GM18505 (cell line): ENCODE data around the gene SRPRA.
"Not testable (repeated sequence)": the region's sequence is repeated elsewhere in the genome, so short reads cannot be mapped to it uniquely, and the experiment has no call there.

Source experiments
- ATAC-seq: cut with Tn5 transposase; IDR thresholded peaks from one replicate; pipeline ENCODE4 v1.9.1; 2021; ENCODE audit not compliant: unreplicated experiment
- POLR2A ChIP-seq: IDR thresholded peaks from 4 replicates; pipeline ENCODE4 v1.6.1; 2011; ENCODE audit warnings: borderline replicate concordance; ENCODE audit not compliant: insufficient read depth, insufficient read length; ENCODE audit errors: extremely low read depth

SRPRA gene

GRCh38 chr11:126268708-126269579 is at the start of gene SRPRA, which contains the start of gene FOXRED1:
Gene SRPRA (minus strand): TSS chr11:126268895. CDS start chr11:126268804, 91 bp downstream.
Gene FOXRED1 (plus strand): TSS chr11:126269154. CDS start chr11:126269207, 53 bp downstream.
- TF ChIP-seq POLR2A, result peak; percentile 92
- peak; percentile 99 for ATAC-seq

- ATAC-seq, result peak; percentile 18
- no peak for TF ChIP-seq POLR2A
These were observed 49.3 kb upstream of the SRPRA start for GRCh38 chr11:126317756-126318573.

GRCh38 chr11:126317432-126317755 is 48.7 kb upstream of the SRPRA start:
- TF ChIP-seq POLR2A, result no peak
- ATAC-seq, result no peak

- TF ChIP-seq POLR2A, result no peak
- ATAC-seq, result no peak
These were observed 45.1 kb upstream of the SRPRA start for GRCh38 chr11:126313826-126314225.

GRCh38 chr11:126312961-126313360 is 44.3 kb upstream of the SRPRA start:
- no peak for ATAC-seq
- no peak for TF ChIP-seq POLR2A

- ATAC-seq, result peak; percentile 60
- TF ChIP-seq POLR2A, result no peak
These were observed 43.0 kb upstream of the SRPRA start for GRCh38 chr11:126311401-126312291.

- no peak for ATAC-seq
- TF ChIP-seq POLR2A, result no peak
These were observed 42.3 kb upstream of the SRPRA start for GRCh38 chr11:126310992-126311310.

GRCh38 chr11:126310200-126310991 is 41.7 kb upstream of the SRPRA start:
- TF ChIP-seq POLR2A, result no peak
- no peak for ATAC-seq

GRCh38 chr11:126308771-126309170 is 40.1 kb upstream of the SRPRA start:
- not testable (repeated sequence) for ATAC-seq

GRCh38 chr11:126308271-126308671 is 39.6 kb upstream of the SRPRA start:
- TF ChIP-seq POLR2A, result no peak
- ATAC-seq, result no peak

GRCh38 chr11:126307706-126308105 is 39.0 kb upstream of the SRPRA start:
- ATAC-seq, result no peak
- no peak for TF ChIP-seq POLR2A

GRCh38 chr11:126305699-126306098 is 37.0 kb upstream of the SRPRA start:
- no peak for TF ChIP-seq POLR2A

More at GRCh38 chr11:126305699-126306098, 37.0 kb upstream of the SRPRA start:
- ATAC-seq, result peak; percentile 43
